ENCODE measurements around the gene GIT2. TPM values are rescaled to one million over a fixed set of nuclear protein-coding genes. Genes with fewer than 3 reads are reported as not detected.

Gene GIT2
- total RNA-seq, 4 donors from 2014 or later = 39.8 to 62.9 (median 55.5) TPM

DNA sequence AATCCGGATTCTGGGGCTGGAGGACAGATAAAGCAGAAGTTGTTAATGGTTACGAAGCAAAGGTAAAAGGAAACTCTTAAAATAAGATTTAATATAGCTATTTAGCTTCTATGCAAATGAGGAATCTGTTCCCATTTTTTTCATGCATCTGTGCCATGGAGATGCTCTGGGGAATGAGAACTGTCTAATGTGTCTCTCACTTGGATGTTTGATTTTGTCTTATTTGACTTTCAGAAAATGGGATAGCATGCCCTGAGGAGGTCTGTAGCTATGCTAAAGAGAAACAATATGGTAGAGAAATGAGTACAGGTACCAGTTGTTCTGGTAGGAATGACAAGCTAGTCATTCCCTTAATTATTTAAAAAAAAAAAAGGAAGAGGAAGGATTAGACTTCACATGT lies 27.9 kb upstream of the GIT2 start:
- TF ChIP-seq POLR2A (IDR thresholded peaks at IDR 0.05) = no peak
- no peak for TF ChIP-seq EP300 (IDR thresholded peaks at IDR 0.05)
- TF ChIP-seq, protein P1, sequence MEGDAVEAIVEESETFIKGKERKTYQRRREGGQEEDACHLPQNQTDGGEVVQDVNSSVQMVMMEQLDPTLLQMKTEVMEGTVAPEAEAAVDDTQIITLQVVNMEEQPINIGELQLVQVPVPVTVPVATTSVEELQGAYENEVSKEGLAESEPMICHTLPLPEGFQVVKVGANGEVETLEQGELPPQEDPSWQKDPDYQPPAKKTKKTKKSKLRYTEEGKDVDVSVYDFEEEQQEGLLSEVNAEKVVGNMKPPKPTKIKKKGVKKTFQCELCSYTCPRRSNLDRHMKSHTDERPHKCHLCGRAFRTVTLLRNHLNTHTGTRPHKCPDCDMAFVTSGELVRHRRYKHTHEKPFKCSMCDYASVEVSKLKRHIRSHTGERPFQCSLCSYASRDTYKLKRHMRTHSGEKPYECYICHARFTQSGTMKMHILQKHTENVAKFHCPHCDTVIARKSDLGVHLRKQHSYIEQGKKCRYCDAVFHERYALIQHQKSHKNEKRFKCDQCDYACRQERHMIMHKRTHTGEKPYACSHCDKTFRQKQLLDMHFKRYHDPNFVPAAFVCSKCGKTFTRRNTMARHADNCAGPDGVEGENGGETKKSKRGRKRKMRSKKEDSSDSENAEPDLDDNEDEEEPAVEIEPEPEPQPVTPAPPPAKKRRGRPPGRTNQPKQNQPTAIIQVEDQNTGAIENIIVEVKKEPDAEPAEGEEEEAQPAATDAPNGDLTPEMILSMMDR (IDR thresholded peaks at IDR 0.05) = no peak
- no peak for DNase-seq (ENCODE audit: low spot score in 2 of 2)
- Histone ChIP-seq H3K27me3 (no peaks in the 10 kb centered on the region), H3K4me1 (peaks cover 0 to 23% (median 8%) of the 10 kb centered on the region in 4 donors), H3K27ac (peak overlapping the region in 2 of 4 donors; percentile 74 to 76), H3K4me3 (no peak overlapping the region), H3K9me3 (no peaks in the 10 kb centered on the region), H3K36me3 (peaks cover 0 to 50% (median 16%) of the 10 kb centered on the region in 3 donors)
- WGBS, 2 donors = 82 to 84% methylated on average over 2 of the region's 2 CpGs

DNA sequence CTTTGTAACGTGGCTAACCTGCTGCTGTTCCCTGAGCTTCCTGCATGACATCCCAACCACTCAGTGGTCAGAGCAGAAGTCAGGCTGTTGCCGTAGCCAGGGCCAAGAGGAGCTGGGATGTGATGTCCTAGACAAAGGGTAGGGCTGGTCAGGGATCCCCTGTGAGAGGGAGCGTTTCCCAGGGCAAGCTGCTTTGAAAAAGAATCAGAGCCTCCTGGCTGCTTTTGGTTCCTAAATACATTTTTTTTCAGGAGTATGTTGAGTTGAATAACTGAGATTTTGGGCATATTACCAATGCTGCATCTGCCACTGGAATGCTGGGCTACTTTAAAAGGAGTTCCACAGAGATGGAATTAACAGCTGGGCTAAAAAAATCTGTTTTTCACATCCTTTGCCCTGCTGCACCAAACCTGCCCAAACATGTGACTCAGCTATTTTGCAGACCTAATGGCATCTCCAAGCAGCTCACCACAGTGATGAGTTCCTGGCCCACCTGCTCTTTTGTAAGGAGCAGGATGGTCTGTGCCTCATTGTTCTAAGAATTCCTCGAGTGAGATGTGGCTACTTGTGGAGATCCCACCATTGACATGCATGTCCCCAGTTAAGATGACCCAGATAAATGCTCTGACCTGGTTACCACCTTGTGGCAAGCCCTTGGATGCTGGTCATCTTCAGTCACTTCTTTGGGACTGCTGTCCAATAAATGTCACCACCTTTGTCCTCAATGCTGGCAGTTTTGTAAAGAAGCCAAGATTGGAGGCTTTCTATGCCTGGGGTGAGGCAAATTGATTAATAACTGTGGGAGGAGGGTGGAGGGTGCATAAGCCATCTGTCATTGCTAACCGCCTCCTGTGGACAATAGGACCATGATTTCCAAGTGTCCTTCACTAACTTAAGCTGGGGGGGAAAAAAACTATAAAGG lies 27.2 kb upstream of the GIT2 start:
- 65 to 72% methylated on average over 5 of the region's 5 CpGs for whole genome bisulfite sequencing, 2 donors
- TF ChIP-seq, protein P1 (IDR thresholded peaks at IDR 0.05) = no peak
- Histone ChIP-seq H3K4me1 (peaks cover 0 to 23% (median 8%) of the 10 kb centered on the region in 4 donors), H3K27ac (peak overlapping the region in 2 of 4 donors; percentile 74 to 76), H3K36me3 (peaks cover 0 to 50% (median 22%) of the 10 kb centered on the region in 3 donors), H3K9me3 (no peaks in the 10 kb centered on the region), H3K27me3 (no peaks in the 10 kb centered on the region), H3K4me3 (no peak overlapping the region)
- DNase-seq (ENCODE audit: low spot score in 2 of 2) = no peak

DNA sequence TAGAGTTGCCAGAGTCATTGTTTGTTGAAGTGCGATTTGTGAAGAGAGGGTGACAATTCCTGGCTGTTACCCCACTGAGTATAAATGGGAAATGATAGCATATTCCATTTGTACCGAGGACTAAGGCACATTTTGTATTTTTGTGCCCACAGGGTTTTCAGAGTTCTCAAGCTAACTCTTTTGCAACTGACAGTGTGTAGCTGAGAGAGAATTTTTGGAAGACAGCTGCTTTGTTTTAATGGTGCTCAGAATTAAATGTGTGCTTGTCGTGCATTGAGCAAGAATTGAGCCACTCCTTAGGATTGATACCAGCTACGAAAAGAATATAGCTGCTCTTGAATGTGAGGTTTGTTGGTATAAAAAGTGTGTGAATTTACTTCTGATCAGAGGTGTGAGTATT lies 24.8 kb upstream of the GIT2 start:
- Histone ChIP-seq H3K36me3 (peaks cover 0 to 51% (median 28%) of the 10 kb centered on the region in 3 donors), H3K27ac (peak overlapping the region in 2 of 4 donors; percentile 31 to 67)
- TF ChIP-seq POLR2A (IDR thresholded peaks at IDR 0.05) (no peak), EP300 (IDR thresholded peaks at IDR 0.05) (no peak)
- TF ChIP-seq, protein P1 (IDR thresholded peaks at IDR 0.05) = no peak

DNA sequence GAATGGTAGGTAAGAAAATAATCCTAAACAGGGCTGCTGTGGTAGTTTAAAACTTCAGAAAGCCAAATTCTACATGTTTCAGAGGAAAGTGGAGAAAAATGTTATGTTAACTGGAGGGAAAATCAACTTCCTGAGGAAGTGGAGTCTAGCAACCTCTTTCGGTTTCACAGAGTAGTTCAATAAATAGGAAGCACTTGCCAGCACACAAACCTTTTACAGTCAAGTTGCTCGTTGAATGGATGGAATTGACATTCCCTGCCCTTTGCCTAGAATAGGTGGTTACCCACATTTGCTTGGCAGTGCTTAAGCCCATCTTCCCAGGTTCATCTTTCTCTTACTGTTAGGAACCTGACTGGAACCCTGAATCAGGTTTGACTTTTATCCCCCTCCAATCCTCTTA lies 19.0 kb upstream of the GIT2 start:
- H3K4me1 ChIP-seq = peaks cover 0 to 4% (median 0%) of the 10 kb centered on the region in 4 donors
- H3K9me3 ChIP-seq = no peaks in the 10 kb centered on the region
- H3K4me3 ChIP-seq = no peak overlapping the region
- no peaks in the 10 kb centered on the region for H3K27me3 ChIP-seq
- peaks cover 0 to 80% (median 12%) of the 10 kb centered on the region in 3 donors for H3K36me3 ChIP-seq
- WGBS, 2 donors = 57 to 65% methylated on average over 2 of the region's 2 CpGs
- no peak for TF ChIP-seq EP300 (IDR thresholded peaks at IDR 0.05)
- TF ChIP-seq POLR2A (IDR thresholded peaks at IDR 0.05) = no peak
- TF ChIP-seq, protein P1 (IDR thresholded peaks at IDR 0.05) = no peak
- H3K27ac ChIP-seq = no peak overlapping the region
- DNase-seq (ENCODE audit: low spot score in 2 of 2) = no peak

More for the DNA sequence above, 24.8 kb upstream of the GIT2 start:
- no peak for DNase-seq (ENCODE audit: low spot score in 2 of 2)
- no peaks in the 10 kb centered on the region for H3K9me3 ChIP-seq
- H3K4me1 ChIP-seq = peaks cover 0 to 18% (median 8%) of the 10 kb centered on the region in 4 donors
- H3K4me3 ChIP-seq = no peak overlapping the region
- no peaks in the 10 kb centered on the region for H3K27me3 ChIP-seq
- 56 to 64% methylated on average over 4 of the region's 4 CpGs for WGBS, 2 donors

DNA sequence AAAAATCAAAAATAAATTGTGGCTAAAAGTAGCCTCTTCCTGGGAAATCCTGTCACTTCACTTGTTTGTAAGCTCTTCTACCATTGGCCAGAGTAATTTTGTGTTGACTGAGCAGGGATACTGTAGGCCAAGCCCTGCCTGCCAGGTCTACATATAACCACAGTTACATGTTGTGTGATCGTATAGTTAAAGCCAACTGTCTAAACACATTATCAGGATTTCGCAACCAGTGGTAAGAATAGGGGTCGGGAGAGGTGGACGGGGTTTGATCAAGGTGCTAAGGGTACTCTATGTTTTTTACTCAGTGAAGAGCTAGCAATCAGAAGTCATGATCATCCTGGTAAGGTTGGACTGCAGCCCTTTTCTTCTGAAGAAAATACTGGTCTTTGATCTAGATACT lies 16.5 kb upstream of the GIT2 start:
- TF ChIP-seq POLR2A (IDR thresholded peaks at IDR 0.05) (no peak), EP300 (IDR thresholded peaks at IDR 0.05) (no peak)
- TF ChIP-seq, protein P1 (IDR thresholded peaks at IDR 0.05) = no peak
- 86 to 96% methylated on average over 4 of the region's 4 CpGs for WGBS, 2 donors
- Histone ChIP-seq H3K27me3 (no peaks in the 10 kb centered on the region), H3K36me3 (peaks cover 0 to 57% (median 0%) of the 10 kb centered on the region in 3 donors), H3K4me1 (peaks cover 0 to 4% (median 0%) of the 10 kb centered on the region in 4 donors), H3K4me3 (no peak overlapping the region), H3K27ac (peak overlapping the region in 1 of 4 donors; percentile 43), H3K9me3 (no peaks in the 10 kb centered on the region)
- DNase-seq (ENCODE audit: low spot score in 2 of 2) = no peak

Data from tibial nerve (tissue), 4 donors.